ENCODE data around the gene FLVCR1.
"Not testable (repeated sequence)": the region's sequence is repeated elsewhere in the genome, so short reads cannot be mapped to it uniquely, and the experiment has no call there.

The FLVCR1 gene

DNA sequence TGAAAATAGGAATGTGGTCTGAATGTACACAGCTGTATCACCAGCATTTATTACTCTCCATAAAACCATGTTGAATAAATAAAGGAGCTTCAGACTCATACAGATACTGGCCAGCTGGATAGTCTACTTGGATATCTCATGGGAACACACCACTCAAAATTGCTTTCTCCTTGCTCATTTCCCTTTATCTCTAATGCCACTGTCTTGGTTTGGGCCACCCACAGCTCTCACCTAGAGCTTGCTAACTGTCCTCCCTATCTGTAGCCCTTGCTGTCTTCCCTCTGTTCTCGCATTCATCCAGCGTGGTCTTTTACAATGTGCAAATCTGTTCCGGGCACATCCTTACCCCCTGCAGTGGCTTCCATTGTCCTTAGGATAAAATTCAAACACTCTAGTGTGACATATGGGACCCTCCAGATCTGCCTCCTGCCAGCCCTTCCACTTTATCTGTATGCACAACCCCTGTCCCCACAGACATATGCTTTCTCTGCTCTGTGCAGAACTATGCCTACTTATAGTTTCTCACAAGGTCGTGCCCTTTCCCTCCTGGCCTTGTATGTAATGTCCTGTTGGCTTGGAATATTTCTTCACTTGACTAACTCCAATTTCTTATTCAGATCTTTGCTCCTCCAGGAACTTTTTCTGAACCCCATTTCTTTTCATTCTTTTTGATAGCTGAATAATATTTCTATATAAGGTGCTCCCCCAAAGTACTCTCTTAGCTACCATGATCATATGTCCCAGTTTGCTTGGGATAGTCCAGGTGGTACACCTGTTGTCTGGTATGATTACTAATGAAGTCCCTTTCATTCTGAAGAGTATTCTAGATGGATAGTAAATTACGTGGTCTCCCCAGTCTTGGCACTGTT, 2.9 kb downstream of the FLVCR1 start:
- no peak for DNase-seq

DNA sequence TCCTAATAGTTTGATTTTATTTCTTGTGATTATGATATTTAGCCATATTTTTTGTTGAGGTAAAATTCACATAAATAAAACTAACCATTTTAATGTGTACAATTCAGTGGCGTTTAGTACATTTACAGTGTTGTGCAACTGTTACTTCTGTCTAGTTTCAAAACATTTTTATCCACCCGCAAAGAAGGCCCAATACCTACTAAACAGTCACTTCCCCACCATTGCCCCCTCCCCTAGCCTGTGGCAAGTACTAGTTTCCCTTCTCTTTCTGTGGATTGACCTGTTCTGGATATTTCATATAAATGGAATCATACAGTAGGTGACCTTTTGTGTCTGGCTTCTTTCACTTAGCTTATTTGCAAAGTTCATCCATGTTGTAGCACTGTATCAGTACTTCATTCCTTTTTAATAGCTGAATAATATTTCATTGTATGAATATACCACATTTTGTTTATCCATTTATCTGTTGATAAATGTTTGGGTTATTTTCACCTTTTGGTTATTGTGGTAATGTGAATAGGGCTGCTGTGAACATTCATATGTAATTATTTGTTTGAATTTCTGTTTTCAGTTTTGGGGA, 4.1 kb downstream of the FLVCR1 start:
- DNase-seq = peak; percentile 32

DNA sequence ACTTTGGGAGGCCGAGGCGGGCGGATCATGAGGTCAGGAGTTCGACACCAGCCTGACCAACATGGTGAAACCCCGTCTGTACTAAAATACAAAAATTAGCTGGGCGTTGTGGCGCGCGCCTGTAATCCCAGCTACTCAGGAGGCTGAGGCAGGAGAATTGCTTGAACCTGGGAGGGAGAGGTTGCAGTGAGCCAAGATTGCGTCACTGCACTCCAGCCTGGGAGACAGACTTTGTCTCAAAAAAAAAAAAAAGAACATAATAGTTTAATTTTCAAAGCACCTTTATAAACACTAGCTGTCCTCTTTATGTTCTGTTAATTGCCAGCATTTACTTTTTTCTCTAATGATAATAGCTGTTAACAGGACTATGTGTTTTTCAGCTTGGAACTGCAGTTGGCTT, 5.3 kb downstream of the FLVCR1 start:
- DNase-seq = not testable (repeated sequence)

DNA sequence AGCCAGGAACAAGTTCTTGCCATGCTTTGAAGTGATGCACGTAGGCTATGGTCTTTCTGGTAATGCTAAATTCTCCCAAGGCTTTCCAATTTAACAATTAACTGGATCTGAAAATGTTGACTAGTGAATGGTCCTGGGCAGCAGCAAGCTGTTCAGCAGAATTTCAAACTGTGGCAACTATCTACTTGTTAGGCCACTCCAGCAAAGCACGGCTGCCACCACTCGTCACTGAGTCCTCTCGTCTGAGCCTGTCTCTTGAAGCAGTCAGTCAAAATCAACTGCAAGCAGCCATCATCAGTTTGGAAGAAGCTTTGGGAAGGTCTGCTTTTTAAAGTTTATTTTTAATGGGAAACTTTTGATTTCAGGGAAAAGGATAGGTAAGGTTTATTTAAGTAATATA, 6.1 kb downstream of the FLVCR1 start:
- no peak for DNase-seq

DNA sequence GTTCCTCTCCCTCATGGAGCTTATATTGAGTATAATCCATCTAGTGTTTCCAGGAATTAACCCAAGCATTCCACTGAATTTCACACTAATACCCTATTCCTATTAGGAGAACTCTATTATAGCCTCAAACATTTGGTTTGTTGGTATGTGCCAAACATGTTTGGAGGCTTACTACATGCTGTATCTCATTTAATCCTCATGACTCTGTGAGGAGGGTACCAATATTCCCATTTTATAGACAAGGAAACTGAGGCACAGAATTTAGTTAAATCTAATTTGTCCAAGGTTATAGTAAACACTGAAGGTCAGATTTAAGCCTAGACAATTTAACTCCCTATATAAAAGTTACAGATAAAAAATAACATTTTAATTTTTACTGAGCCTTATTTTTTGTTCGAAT, 9.1 kb downstream of the FLVCR1 start:
- DNase-seq = no peak

DNA sequence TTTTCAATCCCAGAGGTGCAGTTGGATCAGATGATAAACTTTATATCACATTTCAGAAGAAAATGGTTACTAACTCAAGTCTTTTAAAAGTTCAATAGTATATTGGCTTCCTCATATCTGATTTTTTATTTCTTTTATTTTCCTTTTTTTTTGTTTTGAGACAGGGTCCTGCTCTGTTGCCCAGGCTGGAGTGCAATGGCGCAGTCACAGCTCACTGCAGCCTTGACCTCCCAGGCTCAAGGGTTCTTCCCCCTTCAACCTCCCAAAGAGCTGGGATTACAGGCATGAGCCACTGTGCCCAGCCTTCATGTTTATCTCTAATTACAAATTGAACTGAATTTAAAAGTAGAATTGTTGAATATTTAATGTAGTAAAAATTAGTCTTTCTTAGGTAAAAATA, 13.9 kb downstream of the FLVCR1 start:
- DNase-seq = no peak

DNA sequence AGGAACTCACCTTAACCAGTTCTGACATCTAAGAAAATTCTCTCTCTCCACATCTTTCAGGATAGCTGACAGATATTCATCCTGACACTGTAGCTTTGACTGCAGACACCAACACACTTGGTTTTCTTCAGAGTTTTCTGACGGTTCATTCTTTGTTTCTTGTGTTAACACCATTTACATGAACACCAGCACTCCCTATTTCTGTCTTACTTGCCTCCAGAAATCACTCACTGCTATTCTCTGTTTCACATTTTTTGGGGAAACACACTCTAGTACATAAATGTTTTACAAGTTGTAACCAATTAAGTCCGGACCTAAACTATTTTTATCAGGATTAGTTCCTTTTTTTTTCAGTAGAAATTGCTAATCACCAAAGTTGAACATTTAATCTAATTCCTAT, 15.4 kb downstream of the FLVCR1 start:
- DNase-seq = no peak

DNA sequence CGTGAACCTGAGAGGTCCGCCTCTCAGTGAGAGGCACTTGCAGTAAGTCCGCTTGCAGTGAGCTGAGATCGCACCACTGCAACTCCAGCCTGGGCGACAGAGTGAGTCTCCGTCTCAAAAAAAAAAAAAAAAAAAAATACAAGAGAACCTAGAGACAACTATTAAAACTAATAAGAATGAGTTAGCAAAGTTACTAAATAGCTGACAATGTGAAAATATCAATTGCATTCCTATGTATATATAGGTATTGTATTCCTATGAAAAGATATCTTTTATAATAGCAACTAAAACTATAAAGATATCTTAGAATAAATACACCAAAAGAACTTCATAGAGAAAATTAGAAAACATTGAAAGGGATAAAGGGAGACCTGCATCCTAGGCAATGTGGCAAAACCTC, 20.3 kb downstream of the FLVCR1 start:
- no peak for DNase-seq

DNA sequence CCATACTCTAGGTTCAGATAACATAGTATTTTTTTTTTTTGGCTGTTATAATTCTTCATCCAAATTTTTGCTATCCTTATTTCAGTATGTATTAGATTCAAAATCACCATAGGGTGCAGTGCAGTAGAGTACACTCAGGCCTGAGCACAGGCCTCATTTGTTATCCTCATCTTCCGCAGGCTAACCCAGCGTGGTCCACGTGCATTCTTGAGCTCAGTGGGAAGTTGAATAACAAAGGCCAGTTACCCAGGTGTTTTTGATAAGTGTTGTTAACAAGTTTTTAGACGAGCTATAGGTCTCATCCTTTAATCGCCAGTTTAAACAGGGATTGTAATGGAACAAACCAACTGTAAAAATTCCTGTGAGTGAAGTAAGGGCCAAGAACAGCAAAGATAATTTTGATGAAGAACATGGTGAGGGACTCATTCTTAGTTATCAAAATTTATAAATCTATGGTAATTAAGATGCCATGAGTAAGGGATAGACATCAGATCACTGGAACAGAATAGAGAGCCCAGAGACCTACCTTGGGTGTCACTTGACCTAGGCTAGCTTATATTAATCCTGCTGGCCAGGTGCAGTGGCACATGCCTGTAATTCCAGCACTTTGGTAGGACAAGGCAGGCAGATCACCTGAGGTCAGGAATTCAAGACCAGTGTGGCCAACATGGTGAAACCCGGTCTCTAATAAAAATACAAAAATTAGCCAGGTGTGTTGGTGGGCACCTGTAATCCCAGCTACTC, 22.0 kb downstream of the FLVCR1 start:
- DNase-seq = no peak

DNA sequence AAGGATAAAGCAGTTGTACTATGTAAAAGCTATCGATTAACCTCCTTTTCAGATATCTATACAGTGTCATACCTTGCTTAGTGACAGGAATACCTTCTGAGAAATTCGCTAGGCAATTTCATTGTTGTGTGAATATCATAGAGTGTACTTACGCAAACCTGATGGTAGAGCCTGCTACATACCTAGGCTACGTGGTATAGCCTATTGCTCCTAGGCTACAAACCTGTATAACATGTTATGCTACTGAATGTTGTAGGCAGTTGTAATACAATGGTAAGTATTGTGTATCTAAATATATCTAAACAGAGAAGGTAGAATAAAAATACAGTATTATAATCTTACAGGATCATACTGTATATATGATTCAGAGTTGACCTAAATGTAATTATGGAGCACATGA, 26.5 kb downstream of the FLVCR1 start:
- no peak for DNase-seq

DNA sequence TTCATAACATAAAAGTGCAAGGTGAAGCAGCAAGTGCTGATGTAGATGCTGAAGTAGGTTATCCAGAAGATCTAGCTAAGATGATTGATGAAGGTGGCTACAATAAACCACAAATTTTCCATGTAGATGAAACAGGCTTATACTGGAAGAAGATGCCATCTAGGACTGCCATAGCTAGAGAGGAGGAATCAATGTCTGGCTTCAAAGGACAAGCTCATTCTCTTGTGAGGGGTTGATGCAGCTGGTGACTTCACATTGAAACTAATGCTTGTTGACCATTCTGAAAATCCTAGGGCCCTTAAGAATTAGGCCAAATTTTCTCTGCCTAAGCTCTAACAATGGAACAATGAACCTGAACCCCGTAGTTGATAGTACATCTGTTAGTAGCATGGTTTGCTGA, 34.0 kb downstream of the FLVCR1 start:
- DNase-seq = no peak

DNA sequence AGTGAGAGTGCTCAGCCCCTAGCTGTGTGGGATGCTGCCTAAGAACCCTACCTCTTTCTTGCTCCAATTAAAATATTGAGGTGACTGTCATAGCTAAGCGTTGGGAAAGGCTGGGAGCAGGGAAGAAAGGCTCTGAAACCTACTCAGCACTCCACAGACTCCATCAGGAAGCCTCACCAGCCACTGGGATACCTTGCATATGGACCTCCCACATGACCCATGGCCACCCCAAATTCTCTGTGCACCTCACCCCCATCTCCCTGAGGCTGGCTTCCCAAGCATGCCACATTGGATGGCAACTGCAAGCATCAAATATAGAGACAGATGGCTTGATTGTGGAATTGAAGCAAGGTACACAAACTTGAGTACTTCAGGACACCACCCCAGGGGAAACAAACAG, 41.8 kb downstream of the FLVCR1 start:
- no peak for DNase-seq

DNA sequence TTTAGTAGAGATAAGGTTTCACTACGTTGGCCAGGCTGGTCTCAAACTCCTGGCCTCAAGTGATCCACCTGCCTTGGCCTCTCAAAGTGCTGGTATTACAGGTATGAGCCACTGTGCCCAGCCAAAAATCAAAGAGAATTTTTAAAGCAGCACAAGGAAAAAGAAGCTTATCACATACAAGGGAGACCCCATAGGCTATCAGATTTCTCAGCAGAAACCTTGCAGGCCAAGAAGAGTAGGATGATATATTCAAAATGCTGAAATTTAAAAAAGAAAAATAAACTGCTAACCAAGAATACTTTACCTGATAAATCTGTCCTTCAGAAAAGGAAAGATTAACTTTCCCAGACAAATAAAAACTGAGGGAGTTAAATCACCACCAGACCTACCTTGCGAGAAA, 43.2 kb downstream of the FLVCR1 start:
- no peak for DNase-seq

DNA sequence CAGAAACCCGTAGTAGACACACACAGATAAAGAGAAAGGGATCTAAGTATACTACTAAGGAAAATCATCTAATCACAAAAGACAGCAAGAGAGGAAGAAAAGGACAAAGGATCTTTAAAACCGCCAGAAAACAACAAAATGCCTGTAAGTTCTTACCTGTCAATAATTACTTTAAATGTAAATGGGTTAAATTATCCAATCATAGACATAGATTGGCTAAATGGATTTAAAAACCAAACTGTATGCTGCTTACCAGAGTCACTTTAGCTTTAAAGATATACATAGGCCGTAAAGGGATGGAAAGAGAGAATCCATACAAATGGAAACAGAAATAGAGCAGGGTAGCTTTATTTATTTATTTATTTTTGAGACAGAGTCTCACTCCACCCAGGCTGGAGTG, 44.0 kb downstream of the FLVCR1 start:
- no peak for DNase-seq

DNA sequence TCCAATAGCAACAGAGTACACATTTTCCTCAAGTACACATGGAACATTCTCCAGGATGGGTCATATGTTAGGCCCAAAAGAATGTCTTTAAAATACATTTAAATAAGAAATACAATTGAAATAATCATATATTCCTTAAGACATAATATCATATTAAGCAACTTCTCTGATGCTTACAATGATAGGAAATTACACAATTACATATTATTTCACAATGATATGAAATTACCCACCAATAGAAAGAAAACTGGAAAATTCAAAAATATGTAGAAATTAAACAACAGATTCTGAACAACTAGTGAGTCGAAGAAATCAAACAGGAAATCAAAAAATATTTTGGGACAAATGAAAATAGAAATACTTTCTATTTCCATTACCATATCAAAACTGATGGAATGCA, 45.6 kb downstream of the FLVCR1 start:
- no peak for DNase-seq

DNA sequence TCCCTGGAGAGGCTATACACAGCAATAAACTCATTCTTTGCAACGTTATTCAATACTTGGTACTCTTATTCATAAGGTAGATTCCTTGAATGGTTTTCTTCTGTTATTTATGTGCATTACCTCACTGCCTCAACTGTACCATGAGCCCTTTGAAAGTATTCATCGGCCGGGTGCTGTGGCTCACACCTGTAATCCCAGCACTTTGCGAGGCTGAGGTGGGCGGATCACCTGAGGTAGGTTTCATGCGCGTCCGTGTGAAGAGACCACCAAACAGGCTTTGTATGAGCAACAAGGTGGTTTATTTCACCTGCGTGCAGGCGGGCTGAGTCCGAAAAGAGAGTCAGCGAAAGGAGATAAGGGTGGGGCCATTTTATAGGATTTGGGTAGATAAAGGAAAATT, 50.0 kb downstream of the FLVCR1 start:
- not testable (repeated sequence) for DNase-seq

DNA sequence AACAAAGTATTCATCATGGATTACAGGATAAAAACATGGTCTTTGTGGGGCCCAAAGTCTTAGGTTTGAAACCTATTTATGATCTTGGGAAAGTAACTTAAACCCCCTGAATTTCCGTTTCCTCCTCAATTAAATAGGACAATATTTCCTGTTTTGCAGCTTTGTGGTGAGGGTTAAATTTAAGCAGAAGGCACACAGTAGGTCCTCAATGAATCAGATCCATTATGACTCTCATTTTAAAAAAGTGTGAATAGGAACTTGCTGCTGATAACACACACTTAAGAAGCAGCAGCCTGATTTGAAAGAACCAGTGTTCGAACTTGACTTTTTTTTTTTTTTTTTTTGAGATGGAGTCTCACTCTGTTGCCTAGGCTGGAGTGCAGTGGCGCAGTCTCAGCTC, 50.9 kb downstream of the FLVCR1 start:
- no peak for DNase-seq

DNA sequence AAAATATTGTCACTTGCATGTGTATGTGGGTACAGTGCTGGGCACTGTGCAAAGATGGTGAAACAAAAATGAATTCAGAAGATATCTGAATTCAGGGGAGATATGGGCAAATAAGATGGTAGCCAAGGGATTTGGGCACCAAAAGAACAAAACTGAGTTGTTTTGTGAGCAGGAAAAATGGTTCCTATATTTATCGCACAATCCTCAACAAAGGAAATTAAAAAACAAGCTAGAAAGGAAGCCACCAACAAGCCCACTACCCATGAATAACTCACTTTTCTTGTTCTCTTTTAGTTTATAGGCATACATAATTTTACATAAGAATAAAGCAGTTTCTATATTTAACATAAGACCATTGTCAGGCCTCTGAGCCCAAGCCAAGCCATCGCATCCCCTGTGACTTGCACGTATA, 51.6 kb downstream of the FLVCR1 start:
- DNase-seq = no peak

DNA sequence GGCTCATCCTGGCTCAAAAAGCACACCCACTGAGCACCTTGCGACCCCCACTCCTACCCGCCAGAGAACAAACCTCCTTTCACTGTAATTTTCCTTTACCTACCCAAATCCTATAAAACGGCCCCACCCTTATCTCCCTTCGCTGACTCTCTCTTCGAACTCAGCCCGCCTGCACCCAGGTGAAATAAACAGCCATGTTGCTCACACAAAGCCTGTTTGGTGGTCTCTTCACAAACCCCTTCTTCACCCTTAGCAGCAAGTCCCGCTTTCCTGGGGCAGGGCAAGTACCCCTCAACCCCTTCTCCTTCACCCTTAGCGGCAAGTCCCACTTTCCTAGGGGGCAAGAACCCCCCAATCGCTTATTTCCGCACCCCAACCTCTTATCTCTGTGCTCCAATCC, 52.1 kb downstream of the FLVCR1 start:
- DNase-seq = not testable (repeated sequence)

DNA sequence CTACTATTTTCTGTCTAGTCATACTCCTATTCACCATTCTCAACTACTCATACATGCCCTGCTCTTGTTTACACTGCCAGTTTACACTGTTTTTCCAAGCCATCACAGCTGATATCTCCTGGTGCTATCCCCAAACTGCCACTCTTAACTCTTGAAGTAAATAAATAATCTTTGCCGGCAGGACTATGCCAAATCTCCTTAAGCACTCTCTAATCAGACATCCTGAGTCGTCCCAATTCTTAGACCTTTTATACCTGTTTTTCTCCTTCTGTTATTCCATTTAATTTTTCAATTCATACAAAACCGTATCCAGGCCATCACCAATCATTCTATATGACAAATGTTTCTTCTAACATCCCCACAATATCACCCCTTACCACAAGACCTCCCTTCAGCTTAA, 55.6 kb downstream of the FLVCR1 start:
- DNase-seq = not testable (repeated sequence)

DNA sequence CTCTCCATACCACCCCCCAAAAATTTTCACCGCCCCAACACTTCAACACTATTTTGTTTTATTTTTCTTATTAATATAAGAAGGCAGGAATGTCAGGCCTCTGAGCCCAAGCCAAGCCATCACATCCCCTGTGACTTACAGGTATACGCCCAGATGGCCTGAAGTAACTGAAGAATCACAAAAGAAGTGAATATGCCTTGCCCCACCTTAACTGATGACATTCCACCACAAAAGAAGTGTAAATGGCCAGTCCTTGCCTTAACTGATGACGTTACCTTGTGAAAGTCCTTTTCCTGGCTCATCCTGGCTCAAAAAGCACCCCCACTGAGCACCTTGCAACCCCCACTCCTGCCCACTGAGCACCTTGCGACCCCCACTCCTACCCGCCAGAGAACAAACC, 56.0 kb downstream of the FLVCR1 start:
- DNase-seq = not testable (repeated sequence)

DNA sequence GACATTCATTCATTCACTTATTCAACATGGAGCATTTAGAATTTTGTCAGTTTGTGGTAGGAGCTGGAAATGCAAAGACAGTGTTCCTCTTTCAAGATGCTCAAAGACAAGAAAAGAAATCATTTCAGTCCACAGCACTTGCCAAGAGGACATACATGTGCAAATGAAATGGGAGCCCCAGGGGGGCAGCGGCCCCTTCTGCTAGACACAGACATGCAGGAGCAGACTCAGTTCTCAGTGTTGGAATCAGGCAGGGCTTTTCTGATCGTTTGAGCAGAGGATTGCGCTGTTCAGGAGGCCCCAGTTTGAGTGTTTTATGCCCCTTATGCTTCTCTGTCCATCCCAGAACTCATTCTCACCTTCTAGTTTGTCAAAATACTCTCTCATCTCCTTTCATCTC, 56.7 kb downstream of the FLVCR1 start:
- DNase-seq = no peak

DNA sequence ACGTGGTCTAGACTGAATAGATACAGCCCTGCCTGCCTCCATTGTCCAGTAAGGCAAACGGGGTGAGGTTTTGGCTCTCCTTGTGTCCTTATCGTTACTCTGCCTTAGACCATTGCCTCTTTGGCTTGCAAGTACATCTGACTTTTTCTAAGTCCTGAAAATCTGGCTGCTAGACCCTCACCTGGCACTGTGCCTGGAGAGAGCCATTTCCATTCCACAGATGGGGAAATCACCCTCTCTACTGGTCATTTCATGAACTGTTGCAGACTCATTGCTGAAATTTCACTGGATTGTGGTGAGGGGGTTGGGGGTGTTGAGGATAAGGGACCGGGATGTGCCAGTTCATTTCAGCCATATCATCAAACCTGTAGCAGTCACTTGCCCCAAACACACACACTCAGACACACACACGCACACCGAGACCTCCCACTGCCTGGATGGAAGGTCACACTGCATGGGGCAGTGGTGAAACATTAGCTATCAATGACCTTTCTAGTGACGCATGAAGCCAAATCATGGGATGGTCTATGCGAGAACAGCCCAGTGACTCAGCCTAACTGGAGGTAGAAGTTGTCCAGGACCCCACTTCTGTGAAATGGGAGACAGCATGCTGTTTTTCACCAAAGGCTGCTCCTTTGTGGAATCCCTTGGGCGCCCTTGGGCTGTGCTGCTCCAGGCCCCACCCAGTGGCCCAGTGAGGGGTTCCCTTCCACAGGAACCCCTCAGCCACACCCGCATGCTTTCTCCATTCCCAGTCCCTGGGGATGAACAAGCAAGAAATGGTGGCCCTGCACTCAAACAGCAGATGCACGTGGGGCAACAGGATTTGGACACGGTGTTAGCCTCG, 57.4 kb downstream of the FLVCR1 start:
- DNase-seq = peak; percentile 40
